Stimulated activated CD4-positive, alpha-beta T cell treated with anti-CD3 and anti-CD28 coated beads, Interleukin-2, amount 100 ng/mL, for 24 hours (primary cell): ENCODE measurements around the gene PCDHA12.
"Not testable (repeated sequence)": the region's sequence is repeated elsewhere in the genome, so short reads cannot be mapped to it uniquely, and the experiment has no call there.

Experiments
- DNase-seq, 2 donors: peaks; one replicate each; pipeline ENCODE4 v3.0.0-alpha.2; 2020

PCDHA12 gene

DNA sequence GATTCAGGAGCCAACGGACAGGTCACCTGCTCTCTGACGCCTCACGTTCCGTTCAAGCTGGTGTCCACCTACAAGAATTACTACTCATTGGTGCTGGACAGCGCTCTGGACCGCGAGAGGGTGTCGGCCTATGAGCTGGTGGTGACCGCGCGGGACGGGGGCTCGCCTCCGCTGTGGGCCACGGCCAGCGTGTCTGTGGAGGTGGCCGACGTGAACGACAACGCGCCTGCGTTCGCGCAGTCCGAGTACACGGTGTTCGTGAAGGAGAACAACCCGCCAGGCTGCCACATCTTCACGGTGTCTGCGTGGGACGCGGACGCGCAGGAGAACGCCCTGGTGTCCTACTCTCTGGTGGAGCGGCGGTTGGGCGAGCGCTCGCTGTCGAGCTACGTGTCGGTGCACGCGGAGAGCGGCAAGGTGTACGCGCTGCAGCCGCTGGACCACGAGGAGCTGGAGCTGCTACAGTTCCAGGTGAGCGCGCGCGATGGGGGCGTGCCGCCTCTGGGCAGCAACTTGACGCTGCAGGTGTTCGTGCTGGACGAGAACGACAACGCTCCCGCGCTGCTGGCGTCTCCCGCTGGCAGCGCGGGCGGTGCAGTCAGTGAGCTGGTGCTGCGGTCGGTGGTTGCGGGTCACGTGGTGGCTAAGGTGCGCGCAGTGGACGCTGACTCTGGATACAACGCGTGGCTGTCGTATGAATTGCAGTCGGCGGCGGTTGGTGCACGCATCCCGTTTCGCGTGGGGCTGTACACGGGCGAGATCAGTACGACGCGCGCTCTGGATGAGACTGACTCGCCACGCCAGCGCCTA is 17.7 kb upstream of the PCDHA12 start:
- DNase-seq: no peak

DNA sequence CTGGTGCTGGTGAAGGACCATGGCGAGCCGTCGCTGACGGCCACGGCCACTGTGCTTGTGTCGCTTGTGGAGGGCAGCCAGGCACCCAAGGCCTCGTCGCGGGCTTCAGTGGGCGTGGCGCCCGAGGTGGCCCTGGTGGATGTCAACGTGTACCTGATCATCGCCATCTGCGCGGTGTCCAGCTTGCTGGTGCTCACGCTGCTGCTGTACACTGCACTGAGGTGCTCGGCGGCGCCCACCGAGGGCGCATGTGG is 17.2 kb upstream of the PCDHA12 start:
- DNase-seq: no peak

DNA sequence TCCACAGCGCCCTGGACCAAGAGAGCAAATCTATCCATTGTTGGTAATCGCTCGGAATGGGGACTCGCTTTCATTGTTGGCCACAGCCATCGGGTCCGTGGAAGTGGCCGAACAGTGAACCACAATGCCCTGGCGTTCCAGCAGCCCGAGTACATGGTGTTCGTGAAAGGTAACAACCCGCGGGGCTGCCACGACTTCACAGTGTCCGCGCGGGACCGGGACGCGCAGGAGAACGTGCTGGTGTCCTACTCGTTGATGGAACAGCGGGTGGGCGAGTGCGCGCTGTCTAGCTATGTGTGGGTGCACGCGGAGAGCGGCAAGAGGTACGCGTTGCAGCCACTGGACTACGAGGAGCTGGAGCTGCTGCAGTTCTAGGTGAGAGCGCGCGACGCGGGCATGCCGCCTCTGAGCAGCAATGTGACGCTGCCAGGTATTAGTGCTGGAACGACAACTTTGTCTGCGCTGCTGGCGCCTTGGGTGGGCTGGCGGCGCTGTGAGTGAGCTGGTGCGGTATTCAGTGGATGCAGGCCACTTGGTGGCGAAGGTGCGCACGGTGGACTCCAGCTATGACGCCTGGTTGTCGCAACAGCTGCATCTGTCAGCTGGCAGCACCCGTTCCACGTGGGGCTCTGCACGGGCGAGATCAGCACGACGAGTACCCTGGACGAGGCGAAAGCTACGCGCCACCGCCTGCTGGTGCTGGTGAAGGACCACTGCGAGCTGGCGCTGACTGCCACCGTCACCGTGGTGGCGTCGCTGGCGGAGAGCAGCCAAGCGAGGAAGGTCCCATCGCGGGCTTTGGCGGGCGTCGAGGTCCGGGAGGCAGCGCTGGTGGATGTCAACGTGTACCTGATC is 12.4 kb upstream of the PCDHA12 start:
- no peak for DNase-seq

DNA sequence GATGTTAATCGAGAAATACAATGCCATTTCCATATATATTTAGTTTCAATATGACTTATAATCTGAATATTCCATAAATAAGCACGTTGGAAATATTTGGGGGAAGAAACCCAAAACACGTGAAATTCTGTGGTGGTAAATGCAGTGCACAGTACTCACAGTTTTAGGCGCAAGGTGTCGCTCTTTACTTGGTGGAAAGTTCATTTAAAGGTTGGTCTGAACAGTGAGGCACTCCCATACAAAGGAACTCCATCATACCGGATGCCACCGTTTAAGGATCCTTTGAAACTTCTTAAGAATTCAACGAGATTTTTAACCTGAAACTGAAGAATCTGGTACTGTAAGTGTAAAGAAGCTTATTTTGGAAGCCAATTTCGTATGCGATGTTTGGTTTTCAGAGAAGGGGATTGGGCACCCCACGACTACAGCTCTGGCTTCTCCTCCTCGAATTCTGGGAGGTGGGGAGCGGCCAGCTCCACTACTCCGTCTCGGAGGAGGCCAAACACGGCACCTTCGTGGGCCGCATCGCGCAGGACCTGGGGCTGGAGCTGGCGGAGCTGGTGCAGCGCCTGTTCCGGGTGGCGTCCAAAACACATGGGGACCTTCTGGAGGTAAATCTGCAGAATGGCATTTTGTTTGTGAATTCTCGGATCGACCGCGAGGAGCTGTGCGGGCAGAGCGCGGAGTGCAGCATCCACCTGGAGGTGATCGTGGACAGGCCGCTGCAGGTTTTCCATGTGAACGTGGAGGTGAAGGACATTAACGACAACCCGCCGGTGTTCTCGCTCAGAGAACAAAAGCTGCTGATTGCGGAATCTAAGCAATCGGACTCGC is 6.2 kb upstream of the PCDHA12 start, which contains the start of gene PCDHA11:
Gene PCDHA11 (plus strand): TSS at position 237 of the 834 bp plus-strand sequence. CDS start 147 bp downstream, at position 384.
- DNase-seq: no peak

DNA sequence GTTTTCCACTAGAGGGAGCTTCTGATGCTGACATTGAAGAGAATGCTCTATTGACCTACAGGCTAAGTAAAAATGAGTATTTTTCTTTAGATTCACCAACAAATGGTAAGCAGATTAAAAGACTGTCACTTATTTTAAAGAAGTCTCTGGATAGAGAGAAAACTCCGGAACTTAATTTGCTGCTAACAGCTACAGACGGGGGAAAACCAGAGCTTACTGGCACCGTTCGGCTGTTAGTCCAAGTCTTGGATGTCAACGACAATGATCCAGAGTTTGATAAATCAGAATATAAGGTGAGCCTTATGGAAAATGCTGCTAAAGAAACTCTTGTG is 5.6 kb upstream of the PCDHA12 start:
- DNase-seq: no peak

DNA sequence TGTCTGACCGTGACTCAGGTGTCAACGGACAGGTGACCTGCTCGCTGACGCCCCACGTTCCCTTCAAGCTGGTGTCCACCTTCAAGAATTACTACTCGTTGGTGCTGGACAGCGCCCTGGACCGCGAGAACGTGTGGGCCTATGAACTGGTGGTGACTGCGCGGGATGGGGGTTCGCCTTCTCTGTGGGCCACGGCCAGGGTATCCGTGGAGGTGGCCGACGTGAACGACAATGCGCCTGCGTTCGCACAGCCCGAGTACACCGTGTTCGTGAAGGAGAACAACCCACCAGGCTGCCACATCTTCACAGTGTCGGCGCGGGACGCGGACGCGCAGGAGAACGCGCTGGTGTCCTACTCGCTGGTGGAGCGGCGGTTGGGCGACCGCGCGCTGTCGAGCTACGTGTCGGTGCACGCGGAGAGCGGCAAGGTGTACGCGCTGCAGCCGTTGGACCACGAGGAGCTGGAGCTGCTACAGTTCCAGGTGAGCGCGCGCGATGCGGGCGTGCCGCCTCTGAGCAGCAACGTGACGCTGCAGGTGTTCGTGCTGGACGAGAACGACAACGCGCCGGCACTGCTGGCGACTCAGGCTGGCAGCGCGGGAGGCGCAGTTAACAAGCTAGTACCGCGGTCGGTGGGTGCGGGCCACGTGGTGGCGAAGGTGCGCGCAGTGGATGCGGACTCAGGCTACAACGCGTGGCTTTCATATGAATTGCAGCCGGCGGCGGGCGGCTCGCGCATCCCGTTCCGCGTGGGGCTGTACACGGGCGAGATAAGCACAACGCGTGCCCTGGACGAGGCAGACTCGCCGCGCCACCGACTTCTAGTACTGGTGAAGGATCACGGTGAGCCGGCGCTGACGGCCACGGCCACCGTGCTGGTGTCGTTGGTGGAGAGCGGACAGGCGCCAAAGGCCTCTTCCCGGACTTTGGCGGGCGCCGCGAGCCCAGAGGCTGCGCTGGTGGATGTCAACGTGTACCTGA is 4.6 kb upstream of the PCDHA12 start:
- no peak for DNase-seq

DNA sequence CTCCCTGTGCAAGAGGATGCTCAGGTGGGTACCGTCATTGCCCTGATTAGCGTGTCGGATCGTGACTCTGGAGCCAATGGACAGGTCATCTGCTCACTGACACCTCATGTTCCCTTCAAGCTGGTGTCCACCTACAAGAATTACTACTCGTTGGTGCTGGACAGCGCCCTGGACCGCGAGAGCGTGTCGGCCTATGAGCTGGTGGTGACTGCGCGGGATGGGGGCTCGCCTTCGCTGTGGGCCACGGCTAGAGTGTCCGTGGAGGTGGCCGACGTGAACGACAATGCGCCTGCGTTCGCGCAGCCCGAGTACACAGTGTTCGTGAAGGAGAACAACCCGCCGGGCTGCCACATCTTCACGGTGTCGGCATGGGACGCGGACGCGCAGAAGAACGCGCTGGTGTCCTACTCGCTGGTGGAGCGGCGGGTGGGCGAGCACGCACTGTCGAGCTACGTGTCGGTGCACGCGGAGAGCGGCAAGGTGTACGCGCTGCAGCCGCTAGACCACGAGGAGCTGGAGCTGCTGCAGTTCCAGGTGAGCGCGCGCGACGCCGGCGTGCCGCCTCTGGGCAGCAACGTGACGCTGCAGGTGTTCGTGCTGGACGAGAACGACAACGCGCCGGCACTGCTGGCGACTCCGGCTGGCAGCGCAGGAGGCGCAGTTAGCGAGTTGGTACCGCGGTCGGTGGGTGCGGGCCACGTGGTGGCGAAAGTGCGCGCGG is 1.6 kb downstream of the PCDHA12 start:
- not testable (repeated sequence) for DNase-seq

DNA sequence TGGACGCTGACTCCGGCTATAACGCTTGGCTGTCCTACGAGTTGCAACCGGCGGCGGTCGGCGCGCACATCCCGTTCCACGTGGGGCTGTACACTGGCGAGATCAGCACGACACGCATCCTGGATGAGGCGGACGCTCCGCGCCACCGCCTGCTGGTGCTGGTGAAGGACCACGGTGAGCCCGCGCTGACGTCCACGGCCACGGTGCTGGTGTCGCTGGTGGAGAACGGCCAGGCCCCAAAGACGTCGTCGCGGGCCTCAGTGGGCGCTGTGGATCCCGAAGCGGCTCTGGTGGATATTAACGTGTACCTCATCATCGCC is 2.1 kb downstream of the PCDHA12 start:
- no peak for DNase-seq

DNA sequence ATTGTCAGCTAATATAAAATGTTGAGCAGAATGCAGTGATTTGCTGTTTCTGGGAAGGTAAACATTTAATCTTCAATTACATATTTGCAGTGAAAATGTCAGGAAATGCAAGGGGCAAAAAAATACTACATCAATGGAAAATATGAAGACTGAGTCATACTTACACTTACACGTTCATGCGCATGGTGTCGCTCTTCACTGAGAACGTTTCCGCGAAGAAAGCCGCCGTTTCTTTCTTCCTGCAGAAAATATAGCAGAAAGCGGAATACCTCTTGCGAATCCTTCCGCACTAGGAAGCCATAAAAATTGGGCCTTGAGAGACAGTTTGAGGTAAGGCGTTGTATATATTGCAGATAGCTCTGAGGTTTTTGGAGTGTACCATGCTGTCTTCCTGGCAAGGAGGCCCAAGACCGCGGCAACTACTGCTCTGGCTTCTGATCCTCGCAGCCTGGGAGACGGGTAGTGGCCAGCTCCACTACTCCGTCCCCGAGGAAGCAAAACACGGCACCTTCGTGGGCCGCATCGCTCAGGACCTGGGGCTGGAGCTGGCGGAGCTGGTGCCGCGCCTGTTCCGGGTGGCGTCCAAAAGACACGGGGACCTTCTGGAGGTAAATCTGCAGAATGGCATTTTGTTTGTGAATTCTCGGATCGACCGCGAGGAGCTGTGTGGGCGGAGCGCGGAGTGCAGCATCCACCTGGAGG is 6.9 kb downstream of the PCDHA12 start, which contains the start of gene PCDHA13:
Gene PCDHA13 (plus strand): TSS at position 236 of the 702 bp plus-strand sequence. CDS start 145 bp downstream, at position 381.
- no peak for DNase-seq

DNA sequence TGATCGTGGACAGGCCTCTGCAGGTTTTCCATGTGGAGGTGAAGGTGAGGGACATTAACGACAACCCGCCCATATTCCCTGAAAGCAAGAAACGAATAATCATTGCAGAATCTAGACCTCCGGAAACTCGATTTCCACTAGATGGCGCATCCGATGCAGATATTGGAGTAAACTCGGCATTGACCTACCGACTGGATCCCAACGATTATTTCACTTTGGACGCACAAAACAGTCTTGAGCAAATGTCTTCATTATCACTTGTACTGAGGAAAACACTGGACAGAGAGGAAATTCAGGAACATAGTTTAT is 7.4 kb downstream of the PCDHA12 start:
- DNase-seq: no peak

DNA sequence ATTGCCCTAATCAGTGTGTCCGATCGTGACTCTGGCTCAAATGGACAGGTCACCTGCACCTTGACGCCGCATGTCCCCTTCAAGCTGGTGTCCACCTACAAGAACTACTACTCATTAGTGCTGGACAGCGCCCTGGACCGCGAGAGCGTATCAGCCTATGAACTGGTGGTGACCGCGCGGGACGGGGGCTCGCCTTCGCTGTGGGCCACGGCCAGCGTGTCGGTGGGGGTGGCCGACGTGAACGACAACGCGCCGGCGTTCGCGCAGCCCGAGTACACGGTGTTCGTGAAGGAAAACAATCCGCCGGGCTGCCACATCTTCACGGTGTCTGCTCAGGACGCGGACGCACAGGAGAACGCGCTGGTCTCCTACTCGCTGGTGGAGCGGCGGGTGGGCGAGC is 8.3 kb downstream of the PCDHA12 start:
- no peak for DNase-seq

DNA sequence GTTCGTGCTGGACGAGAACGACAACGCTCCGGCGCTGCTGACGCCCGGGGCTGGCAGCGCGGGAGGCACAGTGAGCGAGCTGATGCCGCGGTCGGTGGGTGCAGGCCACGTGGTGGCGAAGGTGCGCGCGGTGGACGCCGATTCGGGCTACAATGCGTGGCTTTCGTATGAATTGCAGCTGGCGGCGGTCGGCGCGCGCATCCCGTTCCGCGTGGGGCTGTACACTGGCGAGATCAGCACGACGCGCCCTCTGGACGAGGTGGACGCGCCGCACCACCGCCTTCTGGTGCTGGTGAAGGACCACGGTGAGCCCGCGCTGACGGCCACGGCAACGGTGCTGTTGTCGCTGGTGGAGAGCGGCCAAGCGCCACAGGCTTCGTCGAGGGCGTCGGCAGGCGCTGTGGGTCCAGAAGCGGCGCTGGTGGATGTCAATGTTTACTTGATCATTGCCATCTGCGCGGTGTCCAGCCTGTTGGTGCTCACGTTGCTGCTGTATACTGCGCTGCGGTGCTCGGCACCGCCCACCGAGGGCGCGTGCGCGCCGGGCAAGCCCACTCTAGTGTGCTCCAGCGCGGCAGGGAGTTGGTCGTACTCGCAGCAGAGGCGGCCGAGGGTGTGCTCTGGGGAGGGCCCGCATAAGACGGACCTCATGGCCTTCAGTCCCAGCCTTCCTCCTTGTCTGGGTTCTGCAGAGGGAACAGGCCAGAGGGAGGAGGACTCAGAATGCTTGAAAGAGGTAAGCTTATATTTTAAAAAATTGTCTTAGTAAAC is 9.0 kb downstream of the PCDHA12 start:
- DNase-seq: no peak

DNA sequence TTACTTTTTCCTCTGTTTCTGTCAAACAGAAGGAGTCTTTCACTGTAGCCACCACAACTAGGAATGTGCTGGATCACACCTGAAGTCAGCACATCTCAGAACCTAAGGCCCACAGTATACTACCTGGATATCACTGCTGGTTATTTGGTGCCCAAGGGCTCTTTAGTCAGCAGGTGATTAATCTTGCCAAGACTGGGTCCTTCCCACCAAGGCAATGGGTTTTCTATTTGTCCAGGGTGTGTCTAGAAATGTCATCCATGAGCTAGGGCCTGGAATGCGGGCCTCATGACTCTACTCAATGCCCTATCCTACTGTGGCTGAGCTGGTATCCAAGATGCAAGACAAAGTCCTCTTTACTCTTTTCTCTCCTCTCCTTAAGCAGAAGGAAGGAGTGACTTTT is 41.2 kb downstream of the PCDHA12 start:
- no peak for DNase-seq

DNA sequence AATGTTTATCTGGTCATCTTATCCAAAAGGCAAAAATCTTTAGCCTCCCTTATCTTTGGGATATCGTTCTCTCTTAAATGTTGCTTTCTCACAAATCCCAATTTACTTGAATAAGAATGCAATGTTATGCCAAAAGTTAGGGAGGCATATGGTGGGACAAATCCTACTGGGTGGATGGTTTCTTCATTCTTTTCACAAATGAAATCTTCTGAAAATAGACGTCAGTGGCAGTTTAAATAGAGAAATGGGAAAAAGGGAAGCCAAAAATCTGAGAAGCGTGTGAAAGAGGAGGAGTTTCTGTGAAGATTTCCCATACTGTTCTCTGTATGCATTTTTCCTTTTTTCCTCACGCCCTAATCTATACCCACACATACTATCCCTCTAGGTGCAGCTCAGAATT is 48.5 kb downstream of the PCDHA12 start:
- DNase-seq: no peak

DNA sequence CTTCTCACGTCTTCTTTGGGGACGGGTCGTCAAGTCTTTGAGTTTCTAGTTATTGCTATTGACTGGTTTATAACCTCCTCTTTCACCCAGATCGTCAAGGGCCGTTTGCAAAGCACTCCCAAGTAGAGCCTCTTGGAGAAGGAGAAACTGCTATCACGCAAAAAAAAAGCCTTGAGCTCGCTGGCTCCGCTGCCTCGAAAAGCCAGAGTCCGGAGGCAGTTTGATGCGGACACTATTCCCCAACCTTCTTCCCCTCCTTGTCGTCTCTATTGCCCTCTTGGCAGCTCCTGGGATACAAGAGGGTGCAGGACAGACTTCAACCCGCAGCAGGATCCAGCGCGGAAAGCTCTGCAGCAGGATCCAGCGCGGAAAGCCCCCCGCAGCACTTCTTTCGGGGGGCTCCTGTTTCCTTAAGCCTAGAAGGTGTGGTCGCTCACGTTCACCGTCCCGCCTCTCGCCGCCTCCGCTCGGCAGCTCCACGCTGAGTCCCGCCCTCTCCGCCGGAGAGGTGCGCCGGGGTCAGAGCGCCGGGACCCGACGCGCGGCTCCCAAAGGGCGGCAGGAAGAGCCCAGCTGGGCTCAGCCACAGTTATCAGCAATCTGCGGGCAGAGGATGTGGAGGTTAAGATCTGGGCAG is 50.8 kb downstream of the PCDHA12 start, which contains the start of gene PCDHAC1:
Gene PCDHAC1 (plus strand): TSS at position 494 of the 637 bp plus-strand sequence. CDS start 594 bp downstream, outside the sequence.
- DNase-seq: no peak

DNA sequence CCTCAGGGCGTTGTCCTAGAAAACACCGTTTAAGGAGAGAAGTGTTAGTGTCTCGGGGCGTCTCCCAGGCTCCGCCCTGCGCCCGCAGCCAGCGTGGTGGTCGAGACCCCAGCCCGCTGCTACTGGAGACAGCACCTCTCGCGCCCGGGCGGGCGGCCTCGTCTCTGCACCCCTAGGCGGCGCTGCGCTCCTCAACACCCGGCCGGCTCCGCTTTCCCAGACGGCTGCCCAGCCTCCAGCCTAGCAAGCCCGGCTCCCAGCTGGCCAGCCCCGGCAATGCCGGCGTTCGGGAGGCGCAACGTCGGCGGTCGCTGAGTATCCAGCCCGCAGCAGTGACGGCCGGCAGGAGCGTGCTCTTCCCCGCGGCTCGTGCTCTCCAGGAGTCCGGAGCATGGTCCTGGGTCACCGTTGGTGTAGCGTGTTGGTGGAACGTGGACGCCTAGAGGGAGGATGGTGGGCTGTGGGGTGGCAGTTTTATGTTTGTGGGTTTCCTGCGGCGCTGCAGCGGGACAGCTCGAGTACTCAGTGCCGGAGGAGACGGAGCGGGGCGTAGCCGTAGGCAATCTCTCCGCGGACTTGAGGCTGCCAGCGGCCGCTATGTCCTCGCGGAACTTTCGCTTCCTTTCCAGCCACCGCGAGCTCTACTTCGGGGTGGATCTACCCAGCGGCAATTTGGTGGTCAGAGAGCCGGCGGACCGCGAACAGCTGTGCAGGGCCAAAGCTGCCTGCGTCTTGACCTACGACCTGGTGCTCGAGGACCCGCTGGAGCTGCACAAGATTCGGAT is 51.5 kb downstream of the PCDHA12 start:
- peak; percentile 24 to 61 for DNase-seq

DNA sequence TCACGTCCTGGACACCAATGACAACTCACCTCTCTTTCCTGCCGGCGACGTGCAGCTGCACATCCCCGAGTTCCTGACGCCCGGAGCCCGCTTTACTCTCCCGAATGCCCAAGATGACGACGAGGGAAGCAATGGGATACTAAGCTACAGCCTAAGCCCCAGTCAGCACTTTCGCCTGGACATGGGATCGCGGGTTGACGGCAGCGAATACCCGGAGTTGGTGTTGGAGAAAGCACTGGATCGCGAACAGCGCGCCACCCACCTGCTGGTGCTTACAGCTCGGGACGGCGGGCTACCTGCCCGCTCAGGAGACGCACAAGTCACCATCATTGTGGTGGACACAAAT is 52.1 kb downstream of the PCDHA12 start:
- DNase-seq: no peak
